NCI-H1092 treated with DMSO at 0.1 percent for 48 hours (cell line): Measurements from ENCODE around the gene ATXN2L.
"Not testable (repeated sequence)": the region's sequence is repeated elsewhere in the genome, so short reads cannot be mapped to it uniquely, and the experiment has no call there.

ENCODE experiments used
- DNase-seq: peaks from one replicate; lab custom pipeline; 2025; lab: John Stamatoyannopoulos, UW

The ATXN2L gene

GRCh38 chr16:28837672-28838557 is 15.1 kb downstream of the ATXN2L start:
- DNase-seq = no peak

- DNase-seq = no peak
These were observed 15.7 kb downstream of the ATXN2L start for GRCh38 chr16:28838558-28838918.

- no peak for DNase-seq
These were observed 16.3 kb downstream of the ATXN2L start for GRCh38 chr16:28839004-28839639.

- DNase-seq = no peak
These were observed 17.1 kb downstream of the ATXN2L start for GRCh38 chr16:28839899-28840298.

GRCh38 chr16:28842696-28843095 is 19.9 kb downstream of the ATXN2L start:
- no peak for DNase-seq

- no peak for DNase-seq
These were observed 21.0 kb downstream of the ATXN2L start for GRCh38 chr16:28843766-28844165.

- DNase-seq = no peak
These were observed 21.6 kb downstream of the ATXN2L start for GRCh38 chr16:28844226-28844885.

GRCh38 chr16:28845293-28845692 is 22.5 kb downstream of the ATXN2L start:
- DNase-seq = no peak

GRCh38 chr16:28845761-28846079 is 22.9 kb downstream of the ATXN2L start:
- no peak for DNase-seq

GRCh38 chr16:28846080-28846932 is 23.5 kb downstream of the ATXN2L start, which contains the start of gene TUFM:
TUFM (minus strand) TSS chr16:28846348; CDS start chr16:28846269, 79 bp downstream.
- peak; percentile 99 for DNase-seq

- DNase-seq = no peak
These were observed 24.1 kb downstream of the ATXN2L start for GRCh38 chr16:28846933-28847273.

GRCh38 chr16:28858421-28858820 is 35.6 kb downstream of the ATXN2L start:
- DNase-seq = no peak

GRCh38 chr16:28859326-28859725 is 36.5 kb downstream of the ATXN2L start:
- DNase-seq = no peak

GRCh38 chr16:28863929-28864793 is 41.4 kb downstream of the ATXN2L start:
- no peak for DNase-seq

- no peak for DNase-seq
These were observed 42.3 kb downstream of the ATXN2L start for GRCh38 chr16:28865001-28865688.

- DNase-seq = no peak
These were observed 43.1 kb downstream of the ATXN2L start for GRCh38 chr16:28865722-28866453.

GRCh38 chr16:28866454-28866804 is 43.6 kb downstream of the ATXN2L start:
- DNase-seq = no peak

- no peak for DNase-seq
These were observed 44.4 kb downstream of the ATXN2L start for GRCh38 chr16:28867241-28867640.

GRCh38 chr16:28867646-28868045 is 44.8 kb downstream of the ATXN2L start:
- not testable (repeated sequence) for DNase-seq

GRCh38 chr16:28869201-28869600 is 46.4 kb downstream of the ATXN2L start:
- no peak for DNase-seq
